ENCODE data around the gene CRNN.

Gene CRNN

DNA sequence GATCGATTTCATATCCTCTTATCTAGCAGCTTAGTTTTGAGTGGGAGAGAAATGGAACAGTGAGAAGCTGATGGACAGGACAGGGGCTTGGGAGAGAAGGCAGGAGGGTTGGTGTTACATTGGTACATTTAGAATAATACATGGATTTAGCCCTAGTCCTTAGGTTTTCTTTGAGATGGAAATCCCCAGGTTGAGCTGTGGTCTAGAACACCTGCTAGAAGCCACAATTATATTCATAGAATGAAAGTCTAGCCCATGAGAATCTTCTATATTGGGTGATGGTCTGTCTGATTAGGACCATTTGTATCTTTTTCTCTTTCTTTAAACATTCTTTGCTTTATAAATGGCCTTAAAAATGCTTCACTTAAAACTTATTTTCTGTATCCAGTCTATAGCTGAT, 19.9 kb downstream of the CRNN start:
- Histone ChIP-seq H3K4me2 (ENCODE audit: insufficient read depth, low read length) (no peak overlapping the region), H3K27me3 (ENCODE audit: insufficient read depth, low read length, poor library complexity) (peaks cover 14% of the 10 kb centered on the region), H3K9ac (ENCODE audit: low read depth, low read length) (no peak overlapping the region), H3K4me1 (ENCODE audit: insufficient read depth, low read length) (no peaks in the 10 kb centered on the region), H3K79me2 (ENCODE audit: insufficient read depth, low read length) (no peaks in the 10 kb centered on the region), H3K4me3 (ENCODE audit: low read depth in 1 of 2, low read length in 2 of 2) (no peak overlapping the region), H4K20me1 (ENCODE audit: insufficient read depth, low read length) (no peaks in the 10 kb centered on the region), H2AFZ (ENCODE audit: low read depth, low read length) (no peak overlapping the region), H3K36me3 (ENCODE audit: insufficient read depth, low read length) (no peaks in the 10 kb centered on the region), H3K27ac (ENCODE audit: low read length) (no peak overlapping the region), H3K9me3 (ENCODE audit: insufficient read depth, low read length, severe bottlenecking) (no peaks in the 10 kb centered on the region)
- DNase-seq (no peak), ATAC-seq (ENCODE audit: insufficient read depth, low read depth) (no peak)
- TF ChIP-seq EZH2 (IDR thresholded peaks at IDR 0.05; ENCODE audit: borderline replicate concordance, low read depth, low read length, severe bottlenecking): no peak
- TF ChIP-seq, protein P1, sequence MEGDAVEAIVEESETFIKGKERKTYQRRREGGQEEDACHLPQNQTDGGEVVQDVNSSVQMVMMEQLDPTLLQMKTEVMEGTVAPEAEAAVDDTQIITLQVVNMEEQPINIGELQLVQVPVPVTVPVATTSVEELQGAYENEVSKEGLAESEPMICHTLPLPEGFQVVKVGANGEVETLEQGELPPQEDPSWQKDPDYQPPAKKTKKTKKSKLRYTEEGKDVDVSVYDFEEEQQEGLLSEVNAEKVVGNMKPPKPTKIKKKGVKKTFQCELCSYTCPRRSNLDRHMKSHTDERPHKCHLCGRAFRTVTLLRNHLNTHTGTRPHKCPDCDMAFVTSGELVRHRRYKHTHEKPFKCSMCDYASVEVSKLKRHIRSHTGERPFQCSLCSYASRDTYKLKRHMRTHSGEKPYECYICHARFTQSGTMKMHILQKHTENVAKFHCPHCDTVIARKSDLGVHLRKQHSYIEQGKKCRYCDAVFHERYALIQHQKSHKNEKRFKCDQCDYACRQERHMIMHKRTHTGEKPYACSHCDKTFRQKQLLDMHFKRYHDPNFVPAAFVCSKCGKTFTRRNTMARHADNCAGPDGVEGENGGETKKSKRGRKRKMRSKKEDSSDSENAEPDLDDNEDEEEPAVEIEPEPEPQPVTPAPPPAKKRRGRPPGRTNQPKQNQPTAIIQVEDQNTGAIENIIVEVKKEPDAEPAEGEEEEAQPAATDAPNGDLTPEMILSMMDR (IDR thresholded peaks at IDR 0.05; ENCODE audit: borderline replicate concordance, extremely low read depth, low read length, poor library complexity, severe bottlenecking): no peak

GRCh38 chr1:152392909-152393308, 21.2 kb downstream of the CRNN start:
- peak; percentile 77 for ATAC-seq (ENCODE audit: insufficient read depth, low read depth)
- peak; percentile 18 for DNase-seq
- no peak overlapping the region for H2AFZ ChIP-seq (ENCODE audit: low read depth, low read length)
- no peaks in the 10 kb centered on the region for H3K4me1 ChIP-seq (ENCODE audit: insufficient read depth, low read length)
- H3K79me2 ChIP-seq (ENCODE audit: insufficient read depth, low read length): no peaks in the 10 kb centered on the region
- TF ChIP-seq, protein P1 (IDR thresholded peaks at IDR 0.05; ENCODE audit: borderline replicate concordance, extremely low read depth, low read length, poor library complexity, severe bottlenecking): no peak
- TF ChIP-seq EZH2 (IDR thresholded peaks at IDR 0.05; ENCODE audit: borderline replicate concordance, low read depth, low read length, severe bottlenecking): no peak
- H4K20me1 ChIP-seq (ENCODE audit: insufficient read depth, low read length): no peaks in the 10 kb centered on the region
- no peak overlapping the region for H3K4me3 ChIP-seq (ENCODE audit: low read depth in 1 of 2, low read length in 2 of 2)
- no peak overlapping the region for H3K9ac ChIP-seq (ENCODE audit: low read depth, low read length)
- no peaks in the 10 kb centered on the region for H3K36me3 ChIP-seq (ENCODE audit: insufficient read depth, low read length)
- peaks cover 21% of the 10 kb centered on the region for H3K27me3 ChIP-seq (ENCODE audit: insufficient read depth, low read length, poor library complexity)
- H3K4me2 ChIP-seq (ENCODE audit: insufficient read depth, low read length): no peak overlapping the region
- H3K27ac ChIP-seq (ENCODE audit: low read length): no peak overlapping the region
- H3K9me3 ChIP-seq (ENCODE audit: insufficient read depth, low read length, severe bottlenecking): no peaks in the 10 kb centered on the region

DNA sequence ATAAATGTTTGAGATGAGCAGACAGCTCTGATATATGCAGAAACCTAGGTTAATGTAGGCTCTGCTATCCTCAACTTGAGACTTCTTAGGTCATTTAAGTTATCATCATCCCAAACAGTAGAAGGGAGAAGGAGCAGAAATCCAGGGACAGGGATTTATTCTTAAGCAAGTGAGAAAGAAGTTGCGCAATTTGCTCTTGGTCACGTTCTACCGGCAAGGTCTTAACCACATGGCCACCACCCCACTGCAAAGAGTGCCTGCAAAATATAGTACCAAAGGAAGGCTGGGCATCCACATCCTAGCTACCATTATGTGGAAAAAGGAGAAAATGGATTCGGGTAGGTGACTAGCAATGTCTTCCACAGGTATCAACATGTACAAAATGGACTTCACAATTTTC, 25.2 kb downstream of the CRNN start:
- H3K9me3 ChIP-seq (ENCODE audit: insufficient read depth, low read length, severe bottlenecking): no peaks in the 10 kb centered on the region
- H4K20me1 ChIP-seq (ENCODE audit: insufficient read depth, low read length): no peaks in the 10 kb centered on the region
- DNase-seq (no peak), ATAC-seq (ENCODE audit: insufficient read depth, low read depth) (no peak)
- H3K36me3 ChIP-seq (ENCODE audit: insufficient read depth, low read length): no peaks in the 10 kb centered on the region
- H3K79me2 ChIP-seq (ENCODE audit: insufficient read depth, low read length): no peaks in the 10 kb centered on the region
- no peak overlapping the region for H3K9ac ChIP-seq (ENCODE audit: low read depth, low read length)
- TF ChIP-seq, protein P1 (IDR thresholded peaks at IDR 0.05; ENCODE audit: borderline replicate concordance, extremely low read depth, low read length, poor library complexity, severe bottlenecking): no peak
- no peak for TF ChIP-seq EZH2 (IDR thresholded peaks at IDR 0.05; ENCODE audit: borderline replicate concordance, low read depth, low read length, severe bottlenecking)
- H2AFZ ChIP-seq (ENCODE audit: low read depth, low read length): no peak overlapping the region
- H3K4me3 ChIP-seq (ENCODE audit: low read depth in 1 of 2, low read length in 2 of 2): no peak overlapping the region
- peaks cover 20% of the 10 kb centered on the region for H3K27me3 ChIP-seq (ENCODE audit: insufficient read depth, low read length, poor library complexity)
- H3K4me2 ChIP-seq (ENCODE audit: insufficient read depth, low read length): no peak overlapping the region
- H3K4me1 ChIP-seq (ENCODE audit: insufficient read depth, low read length): no peaks in the 10 kb centered on the region
- H3K27ac ChIP-seq (ENCODE audit: low read length): no peak overlapping the region

DNA sequence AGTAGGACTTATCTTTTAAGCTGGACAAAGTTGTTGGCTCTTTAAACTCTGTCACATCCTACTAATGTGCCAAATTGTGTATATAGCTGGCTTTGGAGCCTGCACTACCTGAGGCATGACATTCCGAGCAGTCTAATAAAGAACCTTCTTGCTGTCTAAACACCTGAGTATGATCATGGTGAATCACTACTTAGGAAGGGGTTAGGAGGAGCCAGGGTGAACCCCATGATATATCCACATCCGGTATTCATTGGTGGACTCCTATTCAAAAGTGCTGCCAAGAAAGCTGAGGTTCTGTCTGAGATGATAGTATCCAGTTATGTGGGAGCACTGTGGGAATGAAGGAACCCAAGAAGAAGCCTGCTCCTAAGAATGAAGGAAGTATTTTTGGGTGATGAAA, 27.1 kb downstream of the CRNN start:
- no peak for ATAC-seq (ENCODE audit: insufficient read depth, low read depth)
- Histone ChIP-seq H3K27me3 (ENCODE audit: insufficient read depth, low read length, poor library complexity) (peaks cover 20% of the 10 kb centered on the region), H3K9ac (ENCODE audit: low read depth, low read length) (no peak overlapping the region), H4K20me1 (ENCODE audit: insufficient read depth, low read length) (no peaks in the 10 kb centered on the region), H3K4me3 (ENCODE audit: low read depth in 1 of 2, low read length in 2 of 2) (no peak overlapping the region), H3K4me1 (ENCODE audit: insufficient read depth, low read length) (no peaks in the 10 kb centered on the region), H3K4me2 (ENCODE audit: insufficient read depth, low read length) (no peak overlapping the region), H3K9me3 (ENCODE audit: insufficient read depth, low read length, severe bottlenecking) (no peaks in the 10 kb centered on the region), H3K36me3 (ENCODE audit: insufficient read depth, low read length) (no peaks in the 10 kb centered on the region), H3K79me2 (ENCODE audit: insufficient read depth, low read length) (no peaks in the 10 kb centered on the region), H2AFZ (ENCODE audit: low read depth, low read length) (no peak overlapping the region), H3K27ac (ENCODE audit: low read length) (no peak overlapping the region)
- no peak for DNase-seq
- no peak for TF ChIP-seq EZH2 (IDR thresholded peaks at IDR 0.05; ENCODE audit: borderline replicate concordance, low read depth, low read length, severe bottlenecking)

All from DND-41 (cell line).